Liver (tissue), 9 donors: ENCODE measurements around the gene RNASEH2C. TPM values are rescaled to one million over a fixed set of nuclear protein-coding genes. Genes with fewer than 3 reads are reported as not detected.

Experiments
- DNase-seq: peaks from one replicate; pipeline ENCODE4 v3.0.0-alpha.2; 2017; ENCODE audit warnings: low spot score
- H3K27ac ChIP-seq, 2 donors: one replicate each; pipeline ENCODE4 v1.7.0; 2013; ENCODE audit warnings: inconsistent platforms in 2 of 2, low read length in 2 of 2, control low read depth in 1 of 2, low read depth in 1 of 2, mild to moderate bottlenecking in 1 of 2
- H3K27me3 ChIP-seq, 4 donors: one replicate each; pipeline versions ENCODE4 v1.6.1 to v1.7.0; 2013; ENCODE audit warnings: low read length in 3 of 4, inconsistent platforms in 1 of 4, mild to moderate bottlenecking in 1 of 4, moderate library complexity in 1 of 4; ENCODE audit not compliant: control insufficient read depth in 4 of 4, insufficient read depth in 4 of 4
- H3K36me3 ChIP-seq, 4 donors: one replicate each; pipeline versions ENCODE4 v1.6.1 to v1.7.0; 2013; ENCODE audit warnings: low read length in 3 of 4, mild to moderate bottlenecking in 3 of 4, low read depth in 1 of 4, moderate library complexity in 1 of 4; ENCODE audit not compliant: control insufficient read depth in 4 of 4, insufficient read depth in 3 of 4
- H3K4me1 ChIP-seq, 4 donors: one replicate each; pipeline versions ENCODE4 v1.6.1 to v1.7.0; 2013; ENCODE audit warnings: low read length in 3 of 4, mild to moderate bottlenecking in 3 of 4, moderate library complexity in 1 of 4; ENCODE audit not compliant: control insufficient read depth in 4 of 4, insufficient read depth in 4 of 4
- H3K4me3 ChIP-seq, 3 donors: one replicate each; pipeline versions ENCODE4 v1.6.1 to v1.7.0; 2013; ENCODE audit warnings: low read length in 3 of 3, control low read depth in 1 of 3, low read depth in 1 of 3, mild to moderate bottlenecking in 1 of 3
- H3K9ac ChIP-seq, 2 donors: one replicate each; pipeline ENCODE4 v1.7.0; 2013; ENCODE audit warnings: low read length in 2 of 2, mild to moderate bottlenecking in 2 of 2, moderate library complexity in 2 of 2, control low read depth in 1 of 2, low read depth in 1 of 2
- H3K9me3 ChIP-seq, 4 donors: one replicate each; pipeline versions ENCODE4 v1.6.1 to v1.7.0; 2013; ENCODE audit warnings: low read length in 3 of 4; ENCODE audit not compliant: control insufficient read depth in 4 of 4
- ATF3 ChIP-seq: IDR thresholded peaks from 2 replicates; pipeline ENCODE4 v1.6.1; 2016; ENCODE audit warnings: antibody characterized with exemption
- CTCF ChIP-seq: fragments of 150-350 bp; IDR thresholded peaks from 2 replicates; pipeline ENCODE4 v1.5.1; 2017; ENCODE audit warnings: improper control_type of control experiment, low read depth, low read length; ENCODE audit not compliant: missing input control
- EGR1 ChIP-seq, 2 donors: IDR thresholded peaks; 2 replicates each; pipeline ENCODE4 v1.6.1; 2016 to 2018; ENCODE audit warnings: antibody characterized with exemption in 2 of 2, low read depth in 2 of 2
- FOXA1 ChIP-seq: IDR thresholded peaks from 2 replicates; pipeline ENCODE4 v1.6.1; 2016; ENCODE audit warnings: antibody characterized with exemption
- FOXA2 ChIP-seq: IDR thresholded peaks from 2 replicates; pipeline ENCODE4 v1.6.1; 2016; ENCODE audit warnings: antibody characterized with exemption
- HNF4A ChIP-seq, 2 donors: conservative IDR thresholded peaks; 2 replicates each; pipeline ENCODE4 v1.6.1; 2016; ENCODE audit warnings: antibody characterized with exemption in 2 of 2, mild to moderate bottlenecking in 2 of 2
- JUND ChIP-seq, 2 donors: IDR thresholded peaks; 2 replicates each; pipeline ENCODE4 v1.6.1; 2016; ENCODE audit warnings: antibody characterized with exemption in 2 of 2
- MAX ChIP-seq: IDR thresholded peaks from 2 replicates; pipeline ENCODE4 v1.6.1; 2016; ENCODE audit warnings: antibody characterized with exemption
- REST ChIP-seq: IDR thresholded peaks from 2 replicates; pipeline ENCODE4 v1.6.1; 2016; ENCODE audit warnings: antibody characterized with exemption, mild to moderate bottlenecking
- RXRA ChIP-seq, 2 donors: IDR thresholded peaks; 2 replicates each; pipeline ENCODE4 v1.6.1; 2017 to 2018; ENCODE audit warnings: antibody characterized with exemption in 2 of 2, mild to moderate bottlenecking in 1 of 2
- SP1 ChIP-seq: IDR thresholded peaks from 2 replicates; pipeline ENCODE4 v1.6.1; 2018; ENCODE audit warnings: antibody characterized with exemption, mild to moderate bottlenecking
- TAF1 ChIP-seq: conservative IDR thresholded peaks from 2 replicates; pipeline ENCODE4 v1.6.1; 2016; ENCODE audit warnings: antibody characterized with exemption, mild to moderate bottlenecking
- YY1 ChIP-seq: IDR thresholded peaks from 2 replicates; pipeline ENCODE4 v1.6.1; 2016; ENCODE audit warnings: antibody characterized with exemption, mild to moderate bottlenecking
- ZBTB33 ChIP-seq: IDR thresholded peaks from 2 replicates; pipeline ENCODE4 v1.6.1; 2016; ENCODE audit warnings: antibody characterized with exemption
- WGBS: extraction: QIAGEN DNeasy Blood & Tissue Kit; methylation state at CpG from one replicate; pipeline ENCODE4 v1.1.7; 2013; 5-methylcytosine and 5-hydroxymethylcytosine counted together
- polyA plus RNA-seq, 2 donors: library from polyadenylated mRNA; stranded (reverse) in 1 of 2; unstranded in 1 of 2; fragments of 200-250 nt in 1 of 2; fragments of >200 nt in 1 of 2; fragmentation: Nextera tagmentation in 1 of 2; extraction: Ambion mirVana in 1 of 2; gene quantifications; one replicate each; pipeline versions ENCODE4 v1.2.1 to v1.2.3, GENCODE V29; 2013 to 2015
- total RNA-seq, 2 donors: library from RNA; depleted of rRNA; stranded (reverse); fragments of >200 nt; gene quantifications; one replicate each; pipeline ENCODE4 v1.2.3, GENCODE V29; 2014
- donor health status: healthy.
- donor health status: healthy.
- donor health status: healthy.
- donor health status: healthy.
- donor health status: healthy.

The RNASEH2C gene
- total and polyA plus RNA-seq, 4 donors = 20.5 to 72.1 (median 39.0) TPM

GRCh38 chr11:65718531-65718930 lies 2.1 kb downstream of the RNASEH2C start:
- no peaks in the 10 kb centered on the region for H3K9me3 ChIP-seq
- H3K27me3 ChIP-seq = no peaks in the 10 kb centered on the region
- peaks cover 5 to 25% (median 21%) of the 10 kb centered on the region in 4 donors for H3K4me1 ChIP-seq
- peaks cover 11 to 51% (median 41%) of the 10 kb centered on the region in 4 donors for H3K36me3 ChIP-seq
- no peak overlapping the region for H3K4me3 ChIP-seq
- WGBS = 96% methylated on average over 4 of the region's 4 CpGs
- no peak overlapping the region for H3K27ac ChIP-seq
- DNase-seq = no peak
- TF ChIP-seq RXRA (IDR thresholded peaks at IDR 0.05) = no peak
- TF ChIP-seq TAF1 = no peak
- H3K9ac ChIP-seq = no peak overlapping the region

- Histone ChIP-seq H3K36me3 (peaks cover 11 to 54% (median 42%) of the 10 kb centered on the region in 4 donors), H3K27me3 (no peaks in the 10 kb centered on the region), H3K9me3 (no peaks in the 10 kb centered on the region), H3K9ac (no peak overlapping the region), H3K4me1 (peaks cover 5 to 31% (median 22%) of the 10 kb centered on the region in 4 donors), H3K4me3 (no peak overlapping the region), H3K27ac (no peak overlapping the region)
- DNase-seq = no peak
- 86% methylated on average over 6 of the region's 6 CpGs for whole genome bisulfite sequencing
- TF ChIP-seq YY1 (no peak), ZBTB33 (no peak), TAF1 (no peak), REST (no peak), CTCF (no peak), SP1 (no peak), FOXA2 (no peak)
These were observed 2.7 kb downstream of the RNASEH2C start for GRCh38 chr11:65717906-65718305.

GRCh38 chr11:65716774-65717405 lies 3.7 kb downstream of the RNASEH2C start:
- no peak overlapping the region for H3K4me3 ChIP-seq
- H3K36me3 ChIP-seq = peaks cover 11 to 54% (median 42%) of the 10 kb centered on the region in 4 donors
- H3K4me1 ChIP-seq = peaks cover 5 to 37% (median 27%) of the 10 kb centered on the region in 4 donors
- no peaks in the 10 kb centered on the region for H3K9me3 ChIP-seq
- DNase-seq = no peak
- no peak overlapping the region for H3K27ac ChIP-seq
- 90% methylated on average over 14 of the region's 14 CpGs for WGBS
- no peak overlapping the region for H3K9ac ChIP-seq
- H3K27me3 ChIP-seq = no peaks in the 10 kb centered on the region
- TF ChIP-seq YY1 (no peak), ZBTB33 (no peak), EGR1 (IDR thresholded peaks at IDR 0.05; ENCODE audit: low read depth in 2 of 2) (no peak), MAX (no peak), RXRA (IDR thresholded peaks at IDR 0.05) (no peak), HNF4A (conservative IDR thresholded peaks at IDR 0.05) (no peak), ATF3 (no peak), TAF1 (no peak), CTCF (no peak), JUND (IDR thresholded peaks at IDR 0.05) (no peak), SP1 (no peak), FOXA1 (no peak)
